HepG2 (cell line): Measurements from ENCODE around the gene KLF9. TPM values are rescaled to one million over a fixed set of nuclear protein-coding genes. Genes with fewer than 3 reads are reported as not detected.

ENCODE experiments used
- CHD2 ChIP-seq: IDR thresholded peaks from 2 replicates; pipeline ENCODE4 v1.6.1; 2011; ENCODE audit warnings: low read depth, low read length, improper control_type of control experiment
- DNMT3B ChIP-seq: conservative IDR thresholded peaks from 2 replicates; pipeline ENCODE4 v1.6.1; 2016; ENCODE audit warnings: missing biosample characterization, control low read depth
- ERF ChIP-seq: IDR thresholded peaks from 2 replicates; pipeline ENCODE4 v1.6.1; 2018; ENCODE audit warnings: missing biosample characterization, missing genetic modification reagents
- JARID2 ChIP-seq: sonication (generic); formaldehyde crosslinking; IDR thresholded peaks from 2 replicates; pipeline ENCODE4 v1.8.1; 2023; ENCODE audit warnings: missing genetic modification reagents, inconsistent platforms; ENCODE audit not compliant: insufficient replicate concordance
- MAFF ChIP-seq: IDR thresholded peaks from 2 replicates; pipeline ENCODE4 v1.6.1; 2011; ENCODE audit warnings: low read depth, low read length, improper control_type of control experiment
- MTA1 ChIP-seq: sonication (generic); formaldehyde crosslinking; IDR thresholded peaks from 2 replicates; pipeline ENCODE4 v1.4.0; 2020; ENCODE audit warnings: missing genetic modification reagents, mild to moderate bottlenecking, borderline replicate concordance
- REPIN1 ChIP-seq: sonication (generic); formaldehyde crosslinking; IDR thresholded peaks from 2 replicates; pipeline ENCODE4 v1.8.0; 2022; ENCODE audit warnings: missing genetic modification reagents, low read depth, mild to moderate bottlenecking, borderline replicate concordance
- SETDB1 ChIP-seq: sonication (generic); formaldehyde crosslinking; IDR thresholded peaks from 2 replicates; pipeline ENCODE4 v1.5.1; 2020; ENCODE audit warnings: missing genetic modification reagents, mild to moderate bottlenecking, borderline replicate concordance
- SKI ChIP-seq: fragments of 450-650 bp; IDR thresholded peaks from one replicate; pipeline ENCODE4 v1.6.1; 2018; ENCODE audit warnings: mild to moderate bottlenecking; ENCODE audit not compliant: partially characterized antibody
- TGIF2 ChIP-seq: IDR thresholded peaks from 2 replicates; pipeline ENCODE4 v1.6.1; 2016; ENCODE audit warnings: control low read depth, missing compliant biosample characterization
- ZFP36L2 ChIP-seq: sonication (generic); formaldehyde crosslinking; IDR thresholded peaks from 2 replicates; pipeline ENCODE4 v1.4.0; 2020; ENCODE audit warnings: missing genetic modification reagents
- ZMYM4 ChIP-seq: sonication (generic); formaldehyde crosslinking; IDR thresholded peaks from 2 replicates; pipeline ENCODE4 v1.8.1; 2023; ENCODE audit warnings: mild to moderate bottlenecking, missing genetic modification reagents
- ZNF205 ChIP-seq: IDR thresholded peaks from 2 replicates; pipeline ENCODE4 v1.6.1; 2018; ENCODE audit warnings: missing biosample characterization, missing genetic modification reagents
- ZNF24 ChIP-seq: fragments of 450-650 bp; IDR thresholded peaks from 2 replicates; pipeline ENCODE4 v1.6.1; 2017; ENCODE audit warnings: antibody characterized with exemption, mild to moderate bottlenecking
- ZNF329 ChIP-seq: sonication (generic); formaldehyde crosslinking; IDR thresholded peaks from 2 replicates; pipeline ENCODE4 v1.9.0; 2021; ENCODE audit warnings: low read depth, mild to moderate bottlenecking, missing genetic modification reagents
- ZNF333 ChIP-seq: sonication (generic); formaldehyde crosslinking; IDR thresholded peaks from 2 replicates; pipeline ENCODE4 v1.4.0; 2020; ENCODE audit warnings: mild to moderate bottlenecking, missing genetic modification reagents, borderline replicate concordance
- ZNF337 ChIP-seq: sonication (generic); formaldehyde crosslinking; IDR thresholded peaks from 2 replicates; pipeline ENCODE4 v1.5.1; 2020; ENCODE audit warnings: missing genetic modification reagents, low read depth, mild to moderate bottlenecking, borderline replicate concordance
- ZNF431 ChIP-seq: sonication (generic); formaldehyde crosslinking; IDR thresholded peaks from 2 replicates; pipeline ENCODE4 v1.9.0; 2022; ENCODE audit warnings: missing genetic modification reagents, low read depth, mild to moderate bottlenecking, borderline replicate concordance
- ZNF550 ChIP-seq: sonication (generic); formaldehyde crosslinking; IDR thresholded peaks from 2 replicates; pipeline ENCODE4 v1.4.0; 2020; ENCODE audit warnings: mild to moderate bottlenecking, missing genetic modification reagents, borderline replicate concordance
- ZNF740 ChIP-seq: sonication (generic); formaldehyde crosslinking; IDR thresholded peaks from 2 replicates; pipeline ENCODE4 v1.4.0; 2020; ENCODE audit warnings: missing genetic modification reagents
- ZNF816 ChIP-seq: sonication (generic); formaldehyde crosslinking; IDR thresholded peaks from 2 replicates; pipeline ENCODE4 v1.8.0; 2022; ENCODE audit warnings: missing genetic modification reagents, mild to moderate bottlenecking, borderline replicate concordance
- polyA plus RNA-seq, 8 experiments: library from polyadenylated mRNA; depleted of rRNA in 3 of 8; stranded (reverse) in 7 of 8; unstranded in 1 of 8; fragments of >200 nt; fragmentation: Illumina TruSeq in 4 of 8; extraction: Trizol in 4 of 8; gene quantifications; 2 replicates each; pipeline versions ENCODE4 v1.2.1 to v1.2.3, GENCODE V29; 2011 to 2016; ENCODE audit warnings: low read depth in 4 of 8, missing spikeins in 1 of 8, mixed read lengths in 1 of 8; ENCODE audit not compliant: insufficient read depth in 1 of 8
- total RNA-seq, 5 experiments: library from RNA; depleted of rRNA; stranded (reverse); fragments of >200 nt; fragmentation: Illumina TruSeq; extraction: Trizol; gene quantifications; 2 replicates each; pipeline ENCODE4 v1.2.3, GENCODE V29; 2016; ENCODE audit warnings: low read depth in 1 of 5
- TF ChIP-seq, protein P1 (sequence below): sonication (generic); formaldehyde crosslinking; conservative IDR thresholded peaks from 2 replicates; pipeline ENCODE4 v1.8.0; 2022; ENCODE audit warnings: missing genetic modification reagents
- TF ChIP-seq, protein P2 (sequence below): sonication (generic); formaldehyde crosslinking; IDR thresholded peaks from 2 replicates; pipeline ENCODE4 v1.4.0; 2020; ENCODE audit warnings: mild to moderate bottlenecking, low read depth, missing genetic modification reagents
- TF ChIP-seq, protein P3 (sequence below): sonication (generic); formaldehyde crosslinking; IDR thresholded peaks from 2 replicates; pipeline ENCODE4 v1.5.0; 2020; ENCODE audit warnings: mild to moderate bottlenecking, missing genetic modification reagents, borderline replicate concordance

The KLF9 gene
- total and polyA plus RNA-seq, 2 of the 13 experiments (the other 11 are each of a cell fraction or from before 2014, with no cell fraction given) = 5.7 to 7.2 TPM

GRCh38 chr9:70420441-70421271 is 6.2 kb upstream of the KLF9 start (continued):
- TF ChIP-seq, protein P1, sequence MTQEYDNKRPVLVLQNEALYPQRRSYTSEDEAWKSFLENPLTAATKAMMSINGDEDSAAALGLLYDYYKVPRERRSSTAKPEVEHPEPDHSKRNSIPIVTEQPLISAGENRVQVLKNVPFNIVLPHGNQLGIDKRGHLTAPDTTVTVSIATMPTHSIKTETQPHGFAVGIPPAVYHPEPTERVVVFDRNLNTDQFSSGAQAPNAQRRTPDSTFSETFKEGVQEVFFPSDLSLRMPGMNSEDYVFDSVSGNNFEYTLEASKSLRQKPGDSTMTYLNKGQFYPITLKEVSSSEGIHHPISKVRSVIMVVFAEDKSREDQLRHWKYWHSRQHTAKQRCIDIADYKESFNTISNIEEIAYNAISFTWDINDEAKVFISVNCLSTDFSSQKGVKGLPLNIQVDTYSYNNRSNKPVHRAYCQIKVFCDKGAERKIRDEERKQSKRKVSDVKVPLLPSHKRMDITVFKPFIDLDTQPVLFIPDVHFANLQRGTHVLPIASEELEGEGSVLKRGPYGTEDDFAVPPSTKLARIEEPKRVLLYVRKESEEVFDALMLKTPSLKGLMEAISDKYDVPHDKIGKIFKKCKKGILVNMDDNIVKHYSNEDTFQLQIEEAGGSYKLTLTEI (CRISPR knock-in tag) = no peak
- no peak for TF ChIP-seq ZNF337 (CRISPR knock-in tag)
- TF ChIP-seq ZFP36L2 = no peak
- 0 out of 2 replicates have a peak, but pooled peaks have one; percentile 75 for TF ChIP-seq ZNF333 (CRISPR knock-in tag)
- TF ChIP-seq ZNF740 (CRISPR knock-in tag) = no peak
- no peak for TF ChIP-seq ZNF816 (CRISPR knock-in tag)
- TF ChIP-seq, protein P2, sequence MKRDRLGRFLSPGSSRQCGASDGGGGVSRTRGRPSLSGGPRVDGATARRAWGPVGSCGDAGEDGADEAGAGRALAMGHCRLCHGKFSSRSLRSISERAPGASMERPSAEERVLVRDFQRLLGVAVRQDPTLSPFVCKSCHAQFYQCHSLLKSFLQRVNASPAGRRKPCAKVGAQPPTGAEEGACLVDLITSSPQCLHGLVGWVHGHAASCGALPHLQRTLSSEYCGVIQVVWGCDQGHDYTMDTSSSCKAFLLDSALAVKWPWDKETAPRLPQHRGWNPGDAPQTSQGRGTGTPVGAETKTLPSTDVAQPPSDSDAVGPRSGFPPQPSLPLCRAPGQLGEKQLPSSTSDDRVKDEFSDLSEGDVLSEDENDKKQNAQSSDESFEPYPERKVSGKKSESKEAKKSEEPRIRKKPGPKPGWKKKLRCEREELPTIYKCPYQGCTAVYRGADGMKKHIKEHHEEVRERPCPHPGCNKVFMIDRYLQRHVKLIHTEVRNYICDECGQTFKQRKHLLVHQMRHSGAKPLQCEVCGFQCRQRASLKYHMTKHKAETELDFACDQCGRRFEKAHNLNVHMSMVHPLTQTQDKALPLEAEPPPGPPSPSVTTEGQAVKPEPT (CRISPR knock-in tag) = no peak
- no peak for TF ChIP-seq ZNF329 (CRISPR knock-in tag)
- no peak for TF ChIP-seq MTA1
- peak; percentile 23; the same call in 1 of the 2 replicates for TF ChIP-seq TGIF2 (CRISPR knock-in tag)
- no peak for TF ChIP-seq ZNF24
- TF ChIP-seq, protein P3, sequence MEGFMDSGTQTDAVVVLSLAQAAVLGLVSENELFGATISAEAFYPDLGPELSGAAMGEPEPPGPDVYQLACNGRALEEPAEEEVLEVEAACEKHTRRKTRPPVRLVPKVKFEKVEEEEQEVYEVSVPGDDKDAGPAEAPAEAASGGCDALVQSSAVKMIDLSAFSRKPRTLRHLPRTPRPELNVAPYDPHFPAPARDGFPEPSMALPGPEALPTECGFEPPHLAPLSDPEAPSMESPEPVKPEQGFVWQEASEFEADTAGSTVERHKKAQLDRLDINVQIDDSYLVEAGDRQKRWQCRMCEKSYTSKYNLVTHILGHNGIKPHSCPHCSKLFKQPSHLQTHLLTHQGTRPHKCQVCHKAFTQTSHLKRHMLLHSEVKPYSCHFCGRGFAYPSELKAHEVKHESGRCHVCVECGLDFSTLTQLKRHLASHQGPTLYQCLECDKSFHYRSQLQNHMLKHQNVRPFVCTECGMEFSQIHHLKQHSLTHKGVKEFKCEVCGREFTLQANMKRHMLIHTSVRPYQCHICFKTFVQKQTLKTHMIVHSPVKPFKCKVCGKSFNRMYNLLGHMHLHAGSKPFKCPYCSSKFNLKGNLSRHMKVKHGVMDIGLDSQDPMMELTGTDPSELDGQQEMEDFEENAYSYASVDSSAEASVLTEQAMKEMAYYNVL (CRISPR knock-in tag) = peak; percentile 40; the same call in 1 of the 2 replicates
- no peak for TF ChIP-seq JARID2
- no peak for TF ChIP-seq ZNF205 (CRISPR knock-in tag)
- no peak for TF ChIP-seq MAFF
- no peak for TF ChIP-seq ZNF550 (CRISPR knock-in tag)
- TF ChIP-seq REPIN1 (CRISPR knock-in tag) = no peak
- TF ChIP-seq DNMT3B (CRISPR knock-in tag) = 0 out of 2 replicates have a peak, but pooled peaks have one; percentile 43
- TF ChIP-seq ERF (CRISPR knock-in tag) = peak; percentile 16; the same call in 1 of the 2 replicates
- no peak for TF ChIP-seq ZNF431 (CRISPR knock-in tag)
- TF ChIP-seq ZMYM4 (CRISPR knock-in tag) = peak; percentile 66
- 0 out of 2 replicates have a peak, but pooled peaks have one; percentile 39 for TF ChIP-seq CHD2
- no peak for TF ChIP-seq SETDB1
- TF ChIP-seq SKI = peak; percentile 24
